GM21447 (cell line): ENCODE measurements around the gene MELTF.
"Not testable (repeated sequence)": the region's sequence is repeated elsewhere in the genome, so short reads cannot be mapped to it uniquely, and the experiment has no call there.

Experiments
- ATAC-seq: cut with Tn5 transposase; IDR thresholded peaks from one replicate; pipeline ENCODE4 v1.9.1; 2021; ENCODE audit not compliant: unreplicated experiment

The MELTF gene

GRCh38 chr3:197029511-197030167, at the start of gene MELTF:
TSS of gene MELTF (minus strand) at chr3:197029817. CDS start at chr3:197029702, 115 bp downstream.
- ATAC-seq = peak; percentile 64

- ATAC-seq = no peak
These were observed 46.8 kb upstream of the MELTF start for GRCh38 chr3:197076415-197076814.

- ATAC-seq = peak; percentile 55
These were observed 38.5 kb upstream of the MELTF start for GRCh38 chr3:197068077-197068476.

GRCh38 chr3:197064771-197065170, 35.2 kb upstream of the MELTF start:
- no peak for ATAC-seq

- ATAC-seq = no peak
These were observed 32.8 kb upstream of the MELTF start for GRCh38 chr3:197062446-197062845.

- ATAC-seq = not testable (repeated sequence)
These were observed 22.0 kb upstream of the MELTF start for GRCh38 chr3:197051637-197052036.

GRCh38 chr3:197050511-197050910, 20.9 kb upstream of the MELTF start:
- ATAC-seq = peak; percentile 51

- ATAC-seq = no peak
These were observed 12.9 kb upstream of the MELTF start for GRCh38 chr3:197042539-197042938.

- ATAC-seq = no peak
These were observed 12.4 kb upstream of the MELTF start for GRCh38 chr3:197041875-197042488.

- no peak for ATAC-seq
These were observed 11.0 kb upstream of the MELTF start for GRCh38 chr3:197040658-197041057.

- no peak for ATAC-seq
These were observed 9.3 kb upstream of the MELTF start for GRCh38 chr3:197038679-197039462.

GRCh38 chr3:197035577-197035976, 6.0 kb upstream of the MELTF start:
- ATAC-seq = no peak

GRCh38 chr3:197034778-197035177, 5.2 kb upstream of the MELTF start:
- not testable (repeated sequence) for ATAC-seq

- ATAC-seq = not testable (repeated sequence)
These were observed 4.1 kb upstream of the MELTF start for GRCh38 chr3:197033764-197034163.

- no peak for ATAC-seq
These were observed 2.0 kb upstream of the MELTF start for GRCh38 chr3:197031315-197032285.

GRCh38 chr3:197030379-197031314, 1.0 kb upstream of the MELTF start:
- no peak for ATAC-seq

- ATAC-seq = peak; percentile 46
These were observed 698 bp downstream of the MELTF start for GRCh38 chr3:197028728-197029510.

GRCh38 chr3:197027896-197028727, 1.5 kb downstream of the MELTF start:
- no peak for ATAC-seq
